ENCODE data around the gene SLAMF9. TPM values are rescaled to one million over a fixed set of nuclear protein-coding genes. Genes with fewer than 3 reads are reported as not detected.

Gene SLAMF9
- total RNA-seq, 1 experiment from 2014 or later = not detected

- CTCF ChIA-PET = interaction anchor here (1.1 to 2.9 kb wide), 5 partner anchors 15 to 156 kb away, joined by 3 to 24 read pairs (median 5); partner anchors contain the start of gene IGSF9
- DNase-seq (ENCODE audit: low spot score) = no peak
- no peak for ATAC-seq
These were observed 23.8 kb downstream of the SLAMF9 start for GRCh38 chr1:159930216-159930615.

More at GRCh38 chr1:159930216-159930615, 23.8 kb downstream of the SLAMF9 start:
- POLR2A ChIA-PET = interaction anchor here (0.7 kb wide), 1 partner anchor 77 kb away, joined by 3 read pairs; no protein-coding TSS in a partner anchor
- Mint-ChIP-seq H3K9me3 (no peaks in the 10 kb centered on the region), H3K4me3 (no peak overlapping the region), H3K4me1 (peaks cover 13% of the 10 kb centered on the region), H3K27ac (no peak overlapping the region), H3K27me3 (ENCODE audit: low read depth) (peaks cover 2% of the 10 kb centered on the region; the same call in 1 of the 2 replicates), H3K36me3 (peaks cover 34% of the 10 kb centered on the region)
- TF ChIP-seq E2F1 (CRISPR knock-in tag; IDR thresholded peaks at IDR 0.05) (no peak), MLX (CRISPR knock-in tag; IDR thresholded peaks at IDR 0.05) (no peak), E2F5 (CRISPR knock-in tag; IDR thresholded peaks at IDR 0.05) (no peak), NR2C2 (CRISPR knock-in tag; IDR thresholded peaks at IDR 0.05) (no peak), JUN (CRISPR knock-in tag; IDR thresholded peaks at IDR 0.05) (no peak), ATF1 (CRISPR knock-in tag; IDR thresholded peaks at IDR 0.05) (no peak), CDX4 (CRISPR knock-in tag; IDR thresholded peaks at IDR 0.05; ENCODE audit: borderline replicate concordance) (no peak), JAZF1 (CRISPR knock-in tag; IDR thresholded peaks at IDR 0.05) (no peak), CREM (CRISPR knock-in tag; IDR thresholded peaks at IDR 0.05) (no peak), FOXP4 (CRISPR knock-in tag; IDR thresholded peaks at IDR 0.05) (no peak), FOXK1 (CRISPR knock-in tag; IDR thresholded peaks at IDR 0.05) (no peak), STAT6 (CRISPR knock-in tag; conservative IDR thresholded peaks at IDR 0.05; ENCODE audit: low read depth) (no peak), SMAD4 (CRISPR knock-in tag; IDR thresholded peaks at IDR 0.05) (no peak), FOXJ3 (CRISPR knock-in tag; IDR thresholded peaks at IDR 0.05; ENCODE audit: borderline replicate concordance) (no peak), GABPB1 (CRISPR knock-in tag; IDR thresholded peaks at IDR 0.05) (no peak), ZNF281 (CRISPR knock-in tag; IDR thresholded peaks at IDR 0.05) (no peak), ZNF263 (CRISPR knock-in tag; IDR thresholded peaks at IDR 0.05; ENCODE audit: low read depth) (no peak)
